GM20000 (cell line): ENCODE results near the gene UNC13D.
"Not testable (repeated sequence)": the region's sequence is repeated elsewhere in the genome, so short reads cannot be mapped to it uniquely, and the experiment has no call there.

ENCODE experiments used
- DNase-seq: peaks from one replicate; pipeline ENCODE4 v3.0.0; 2012; ENCODE audit warnings: low spot score
- CTCF ChIP-seq: IDR thresholded peaks from 2 replicates; pipeline ENCODE4 v1.5.1; 2012; ENCODE audit warnings: mild to moderate bottlenecking, control low read depth; ENCODE audit errors: extremely low read depth, missing control alignments

The UNC13D gene

GRCh38 chr17:75856062-75856756 is 12.0 kb upstream of the UNC13D start:
- TF ChIP-seq CTCF: no peak
- DNase-seq: no peak

- TF ChIP-seq CTCF: peak; percentile 71
- peak; percentile 96 for DNase-seq
Measured at GRCh38 chr17:75855310-75856061, 11.3 kb upstream of the UNC13D start, which contains the start of gene WBP2. TSS of gene WBP2 (minus strand) at chr17:75855335. CDS start at chr17:75855297, 38 bp downstream.

- DNase-seq: peak; percentile 36
Measured at GRCh38 chr17:75854881-75855309, 10.7 kb upstream of the UNC13D start.

GRCh38 chr17:75854101-75854748 is 10.0 kb upstream of the UNC13D start:
- no peak for TF ChIP-seq CTCF
- DNase-seq: no peak

More at GRCh38 chr17:75854881-75855309, 10.7 kb upstream of the UNC13D start:
- no peak for TF ChIP-seq CTCF

GRCh38 chr17:75853433-75853832 is 9.2 kb upstream of the UNC13D start:
- DNase-seq: no peak
- TF ChIP-seq CTCF: no peak

GRCh38 chr17:75851693-75851991 is 7.4 kb upstream of the UNC13D start:
- not testable (repeated sequence) for DNase-seq

- DNase-seq: no peak
- no peak for TF ChIP-seq CTCF
Measured at GRCh38 chr17:75850928-75851692, 6.9 kb upstream of the UNC13D start.
